Measurements from ENCODE around the gene PRR35.

Gene PRR35

GRCh38 chr16:546909-547770 lies 13.1 kb upstream of the PRR35 start:
- in situ Hi-C loops (cut with MboI; ENCODE audit: low sequenced_read_pairs) = no loop called here

- in situ Hi-C loops (cut with MboI; ENCODE audit: low sequenced_read_pairs) = no loop called here
Measured at GRCh38 chr16:548586-548985, 11.6 kb upstream of the PRR35 start.

GRCh38 chr16:549544-550263 lies 10.5 kb upstream of the PRR35 start:
- in situ Hi-C loops (cut with MboI; ENCODE audit: low sequenced_read_pairs) = no loop called here

DNA sequence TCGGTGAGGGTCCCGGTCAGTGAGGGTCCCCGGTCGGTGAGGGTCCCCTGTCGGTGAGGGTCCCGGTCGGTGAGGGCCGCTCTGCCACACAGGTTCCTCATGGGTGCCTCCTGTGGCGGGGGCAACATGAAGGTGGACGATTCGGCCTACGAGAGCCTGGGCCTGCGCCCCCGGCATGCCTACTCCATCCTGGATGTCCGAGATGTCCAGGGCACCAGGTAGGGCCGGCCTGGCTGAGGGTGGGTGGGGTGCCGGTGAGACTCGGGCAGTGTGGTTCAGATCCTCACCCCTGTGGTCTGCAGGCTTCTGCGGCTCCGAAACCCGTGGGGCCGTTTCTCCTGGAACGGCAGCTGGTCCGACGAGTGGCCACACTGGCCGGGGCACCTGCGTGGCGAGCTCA lies 9.0 kb upstream of the PRR35 start:
- in situ Hi-C loops (cut with MboI; ENCODE audit: low sequenced_read_pairs) = no loop called here

DNA sequence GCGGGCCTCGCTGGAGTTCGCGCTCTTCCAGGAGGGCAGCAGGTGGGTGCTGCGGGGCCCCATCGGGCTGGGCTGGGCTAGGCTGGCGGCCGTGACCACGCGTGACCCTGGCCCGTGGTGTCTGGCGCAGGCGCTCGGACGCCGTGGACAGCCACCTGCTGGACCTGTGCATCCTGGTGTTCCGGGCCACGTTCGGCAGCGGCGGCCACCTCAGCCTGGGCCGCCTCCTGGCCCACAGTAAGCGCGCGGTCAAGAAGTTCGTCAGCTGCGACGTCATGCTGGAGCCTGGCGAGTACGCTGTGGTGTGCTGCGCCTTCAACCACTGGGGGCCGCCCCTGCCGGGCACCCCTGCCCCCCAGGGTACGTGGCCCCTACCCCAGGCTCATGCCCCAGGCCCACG lies 8.0 kb upstream of the PRR35 start:
- in situ Hi-C loops (cut with MboI; ENCODE audit: low sequenced_read_pairs) = no loop called here

DNA sequence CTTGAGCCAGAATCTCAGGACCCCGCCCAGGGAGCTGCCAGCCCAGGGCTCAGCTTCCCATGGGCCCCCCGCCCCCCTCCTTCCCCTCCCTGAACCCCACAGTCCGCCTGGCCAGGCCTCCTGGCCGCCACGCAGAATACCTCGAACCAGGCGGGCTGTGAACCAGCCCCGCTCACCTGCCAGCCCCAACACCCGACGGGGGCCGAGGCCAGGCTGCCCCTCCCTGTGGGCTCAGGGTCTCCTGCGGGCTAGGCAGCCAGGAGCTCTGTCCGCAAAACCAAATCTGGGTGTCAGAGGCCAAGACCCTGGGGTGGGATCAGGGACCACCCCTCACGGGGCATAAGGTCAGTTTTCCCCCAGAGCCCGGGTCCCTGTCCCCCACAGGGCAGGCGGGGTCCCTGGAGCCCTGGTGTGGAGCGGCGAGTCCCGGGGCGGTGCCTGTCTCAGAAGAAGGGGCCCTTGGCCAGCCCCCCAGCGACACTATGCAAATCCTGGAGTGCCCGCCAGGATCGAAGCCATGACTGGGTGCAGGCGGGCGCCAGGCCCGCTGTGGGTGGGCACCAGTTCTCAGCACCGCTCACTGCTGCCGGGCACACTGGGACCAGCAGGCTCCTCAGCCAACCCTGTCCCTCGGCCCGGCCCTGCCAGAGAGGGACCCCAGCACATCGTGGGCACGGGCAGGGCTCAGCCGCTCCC lies 6.4 kb upstream of the PRR35 start:
- in situ Hi-C loops (cut with MboI; ENCODE audit: low sequenced_read_pairs) = no loop called here

DNA sequence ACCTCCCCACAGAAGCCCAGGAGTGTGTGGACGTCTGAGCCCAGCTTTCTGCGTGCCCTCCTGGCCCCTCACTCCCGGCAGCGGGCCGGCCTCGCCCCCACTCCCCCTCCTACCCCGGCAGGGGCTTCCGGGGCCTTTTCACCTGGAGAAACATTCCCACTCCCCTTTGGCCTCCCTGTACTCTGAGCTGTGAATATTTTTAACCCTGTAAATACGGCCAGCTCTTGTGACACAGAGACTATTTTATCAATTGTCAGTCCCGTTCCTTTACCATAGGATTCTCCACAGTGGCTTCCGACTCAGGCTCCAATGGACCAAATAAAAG lies 5.9 kb upstream of the PRR35 start:
- in situ Hi-C loops (cut with MboI; ENCODE audit: low sequenced_read_pairs) = no loop called here

GRCh38 chr16:554640-555365 lies 5.4 kb upstream of the PRR35 start:
- in situ Hi-C loops (cut with MboI; ENCODE audit: low sequenced_read_pairs) = no loop called here

DNA sequence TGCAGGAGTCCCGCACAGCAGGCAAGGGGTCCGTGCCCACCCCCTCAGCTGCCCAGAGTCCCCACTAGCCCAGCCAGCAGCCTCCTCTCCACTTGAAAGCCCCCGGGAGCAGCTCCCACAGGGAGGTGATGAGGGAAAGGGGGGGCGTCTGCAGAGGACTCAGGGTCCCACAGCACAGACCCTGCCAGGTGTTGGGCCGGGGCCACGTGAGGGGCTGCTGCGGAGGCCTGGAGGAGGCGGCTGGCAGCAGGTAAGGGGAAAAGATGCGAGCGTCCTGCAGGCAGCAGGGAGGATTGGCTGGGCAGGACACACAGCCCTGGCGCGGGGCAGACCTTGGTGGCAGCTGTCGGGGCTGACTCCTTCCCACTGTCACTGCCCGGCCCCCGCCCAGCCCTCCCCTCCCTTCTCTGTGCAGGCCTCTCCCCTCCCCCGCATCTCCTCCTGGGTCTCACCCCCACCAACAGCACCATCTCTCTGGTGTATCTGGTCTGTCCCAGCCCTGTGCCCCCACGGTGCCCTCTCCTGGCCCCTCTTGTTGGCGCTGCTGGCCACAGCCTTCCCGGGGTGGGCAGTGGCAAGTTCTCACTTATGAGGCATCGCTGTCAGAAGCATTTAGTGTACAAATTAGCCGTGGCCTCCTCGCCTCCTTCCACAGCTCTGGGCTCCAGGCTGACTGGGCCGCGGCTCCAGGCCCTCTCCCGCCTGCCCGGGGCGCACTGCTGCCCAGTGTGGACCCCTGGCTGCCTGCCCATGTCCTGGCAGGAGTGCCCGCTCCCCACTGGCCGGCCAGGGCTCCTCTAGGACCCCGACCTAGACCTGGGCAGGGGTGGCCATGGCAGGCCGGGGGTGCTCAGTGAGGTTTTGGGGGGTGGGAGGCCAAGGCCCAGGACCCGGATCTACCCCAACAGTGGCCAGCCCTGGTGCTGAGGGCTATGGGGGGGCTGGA lies 4.4 kb upstream of the PRR35 start:
- in situ Hi-C loops (cut with MboI; ENCODE audit: low sequenced_read_pairs) = no loop called here

GRCh38 chr16:556474-557173 lies 3.6 kb upstream of the PRR35 start:
- in situ Hi-C loops (cut with MboI; ENCODE audit: low sequenced_read_pairs) = no loop called here

GRCh38 chr16:557463-558297 lies 2.5 kb upstream of the PRR35 start:
- in situ Hi-C loops (cut with MboI; ENCODE audit: low sequenced_read_pairs) = no loop called here

GRCh38 chr16:558298-559020 lies 1.7 kb upstream of the PRR35 start:
- in situ Hi-C loops (cut with MboI; ENCODE audit: low sequenced_read_pairs) = no loop called here

- in situ Hi-C loops (cut with MboI; ENCODE audit: low sequenced_read_pairs) = no loop called here
Measured at GRCh38 chr16:559021-559380, 1.2 kb upstream of the PRR35 start.

GRCh38 chr16:559411-560203 lies 587 bp upstream of the PRR35 start:
- in situ Hi-C loops (cut with MboI; ENCODE audit: low sequenced_read_pairs) = no loop called here

DNA sequence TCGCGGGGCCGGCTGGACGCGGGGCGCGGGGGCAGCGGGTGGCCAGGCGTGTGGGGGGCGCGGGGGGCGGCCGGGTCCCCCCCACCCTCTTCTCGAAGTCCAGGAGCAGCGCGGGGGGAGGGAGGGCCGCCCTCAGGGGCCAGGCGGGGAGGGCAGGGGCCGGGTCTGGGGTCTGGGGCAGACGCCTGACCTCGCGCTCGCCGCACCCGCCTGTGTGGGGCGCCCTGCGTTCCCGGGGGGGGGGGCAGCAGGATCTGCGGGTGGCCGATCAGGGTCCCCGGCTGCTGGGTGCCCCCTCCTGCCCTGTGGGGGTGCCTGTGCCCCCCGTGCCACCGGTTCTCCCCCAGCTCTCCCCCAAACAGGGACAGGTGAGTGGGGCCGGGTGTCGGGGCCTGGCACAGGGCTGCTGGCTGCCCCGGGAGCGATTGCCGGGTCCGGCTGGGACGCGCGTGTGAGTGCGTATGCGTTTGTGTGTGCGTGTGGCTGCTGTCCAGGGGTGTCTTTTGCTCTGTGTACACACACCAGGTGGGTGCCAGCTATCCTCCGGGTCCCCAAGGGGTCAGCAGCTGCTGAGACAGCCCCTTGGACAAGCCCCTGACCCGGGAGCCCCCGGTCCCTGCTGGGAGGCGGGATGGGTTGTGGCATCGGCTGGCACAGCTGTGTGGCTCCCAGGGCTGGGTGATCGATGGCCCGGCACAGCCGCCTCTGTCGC lies 663 bp downstream of the PRR35 start:
- in situ Hi-C loops (cut with MboI; ENCODE audit: low sequenced_read_pairs) = no loop called here

DNA sequence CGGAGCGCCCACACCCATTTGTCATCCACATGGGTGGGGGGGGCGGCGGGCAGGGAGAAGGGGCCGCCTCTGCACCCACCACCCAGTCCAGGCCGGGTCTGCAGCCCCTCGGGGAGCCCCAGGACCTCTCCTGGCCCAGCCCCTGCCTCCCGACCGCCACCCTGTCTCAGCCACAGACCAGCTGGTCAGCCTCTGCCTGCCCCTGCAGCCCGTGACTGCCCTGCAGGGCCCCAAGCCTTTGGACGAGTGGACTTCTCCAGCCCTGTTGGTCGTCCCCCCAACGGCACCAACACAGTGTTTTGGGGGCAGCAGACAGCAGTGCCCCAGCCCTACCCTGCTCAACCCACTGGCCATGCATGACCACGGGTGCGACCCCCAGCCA lies 1.2 kb downstream of the PRR35 start:
- in situ Hi-C loops (cut with MboI; ENCODE audit: low sequenced_read_pairs) = no loop called here

Data from HL-60/S4 (cell line).